GM18870 (cell line): Measurements from ENCODE around the gene HCN1.
"Not testable (repeated sequence)": the region's sequence is repeated elsewhere in the genome, so short reads cannot be mapped to it uniquely, and the experiment has no call there.

Source experiments
- ATAC-seq: cut with Tn5 transposase; IDR thresholded peaks from one replicate; pipeline ENCODE4 v1.9.1; 2021; ENCODE audit warnings: moderate library complexity; ENCODE audit not compliant: unreplicated experiment

The HCN1 gene

DNA sequence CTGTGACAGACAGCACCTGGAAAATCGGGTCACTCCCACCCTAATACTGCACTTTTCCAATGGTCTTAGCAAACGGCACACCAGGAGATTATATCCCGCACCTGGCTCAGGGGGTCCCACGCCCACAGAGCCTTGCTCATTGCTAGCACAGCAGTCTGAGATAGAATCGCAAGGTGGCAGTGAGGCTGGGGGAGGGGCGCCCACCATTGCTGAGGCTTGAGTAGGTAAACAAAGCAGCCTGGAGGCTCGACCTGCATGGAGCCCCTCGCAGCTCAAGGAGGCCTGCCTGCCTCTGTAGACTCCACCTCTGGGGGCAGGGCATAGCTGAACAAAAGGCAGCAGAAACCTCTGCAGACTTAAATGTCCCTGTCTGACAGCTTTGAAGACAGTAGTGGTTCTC, 383.6 kb downstream of the HCN1 start:
- ATAC-seq: not testable (repeated sequence)

GRCh38 chr5:45295231-45295630, 400.9 kb downstream of the HCN1 start:
- ATAC-seq: no peak

DNA sequence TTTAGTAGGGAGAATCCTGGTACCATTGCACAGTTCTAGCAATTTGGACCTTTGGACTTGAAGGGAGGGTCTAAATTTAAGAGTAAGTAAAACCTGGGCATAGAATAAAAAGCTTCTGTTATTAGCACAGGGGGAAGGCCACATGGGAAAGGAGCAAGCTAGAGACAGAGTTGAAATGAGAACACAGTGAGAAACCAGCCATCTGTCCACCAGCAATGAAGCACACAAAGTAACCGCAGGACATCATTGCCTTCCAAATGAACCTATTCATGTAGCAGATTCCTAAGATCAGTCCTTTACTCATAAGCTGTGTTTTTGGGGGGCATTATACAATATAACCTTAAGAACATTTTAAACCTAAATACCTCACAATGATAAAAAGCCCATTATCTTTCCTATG, 407.4 kb downstream of the HCN1 start:
- no peak for ATAC-seq

DNA sequence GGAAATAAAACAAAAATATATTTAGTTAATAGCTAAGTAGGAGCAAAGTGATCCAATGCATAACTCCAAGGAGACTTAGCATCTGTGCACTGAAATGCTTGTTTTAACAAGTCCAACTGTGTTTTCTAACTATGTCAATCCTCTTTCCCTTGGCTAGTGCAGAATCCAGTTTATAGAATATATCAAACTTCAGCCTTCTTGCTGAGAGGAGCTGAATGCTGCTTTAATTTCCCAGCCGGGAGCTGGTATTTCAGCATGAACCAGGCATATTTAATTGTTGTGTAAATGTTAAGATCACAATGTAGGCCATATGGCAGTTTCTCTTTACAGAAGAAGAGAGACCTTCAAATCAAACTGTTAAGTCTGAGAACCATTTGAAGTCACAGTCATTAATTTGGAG, 411.7 kb downstream of the HCN1 start:
- no peak for ATAC-seq

GRCh38 chr5:45281081-45281480, 415.1 kb downstream of the HCN1 start:
- ATAC-seq: no peak

DNA sequence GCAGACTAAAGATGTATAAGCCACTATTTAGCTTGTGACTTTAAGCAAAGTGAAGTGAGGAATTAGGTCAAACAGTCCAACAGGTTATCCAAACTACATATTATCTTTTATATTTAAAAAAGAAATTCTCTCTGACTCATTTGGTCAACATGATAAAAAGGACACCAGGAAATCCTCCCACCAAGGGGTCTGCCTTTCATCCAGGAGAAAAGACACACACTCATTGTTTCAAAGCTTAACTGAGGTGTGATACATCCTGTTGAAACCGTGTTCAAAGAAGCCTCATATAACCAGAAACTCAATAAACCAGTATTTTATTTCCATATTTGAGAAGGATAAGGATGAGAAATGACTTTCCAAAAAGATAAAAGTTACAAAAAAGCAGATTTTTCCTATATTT, 417.1 kb downstream of the HCN1 start:
- ATAC-seq: no peak

DNA sequence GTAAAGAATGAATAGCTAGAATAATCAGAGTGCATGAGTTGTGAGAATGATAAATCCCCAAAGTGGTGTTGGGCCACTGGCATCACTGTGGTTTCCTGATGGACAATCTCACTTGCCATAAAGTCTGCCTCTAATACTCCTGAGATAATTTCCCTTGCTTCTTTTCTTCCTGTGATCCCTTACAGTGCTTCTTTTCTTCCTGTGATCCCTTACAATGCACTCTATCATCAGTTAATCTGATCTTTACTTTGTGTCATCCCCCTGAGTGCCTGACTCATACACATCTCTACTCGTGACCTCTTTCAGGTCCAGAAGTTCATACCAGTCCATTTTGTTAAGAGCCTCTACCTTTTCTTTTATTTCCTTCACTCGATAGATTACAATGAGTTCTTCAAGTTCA, 418.3 kb downstream of the HCN1 start:
- no peak for ATAC-seq

- ATAC-seq: no peak
Measured at GRCh38 chr5:45274241-45274640, 421.9 kb downstream of the HCN1 start.

DNA sequence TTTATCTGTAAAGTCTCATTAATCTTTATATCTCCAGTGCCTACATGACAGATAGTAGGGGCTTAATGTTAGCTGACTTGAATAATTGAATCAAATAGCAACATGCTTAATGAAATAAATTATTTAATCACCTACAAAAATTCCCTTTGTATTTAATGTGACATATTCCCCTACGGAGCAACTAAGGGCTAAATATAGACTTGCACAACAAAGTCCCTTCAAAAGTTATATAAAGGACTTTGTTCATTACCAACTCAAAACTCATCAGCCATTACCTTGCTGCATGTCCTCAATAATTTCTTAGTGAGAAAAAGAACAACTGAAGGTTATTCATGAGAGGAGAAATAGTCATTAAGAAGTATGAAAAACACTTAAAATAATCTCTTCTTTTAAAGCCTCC, 424.6 kb downstream of the HCN1 start:
- no peak for ATAC-seq

DNA sequence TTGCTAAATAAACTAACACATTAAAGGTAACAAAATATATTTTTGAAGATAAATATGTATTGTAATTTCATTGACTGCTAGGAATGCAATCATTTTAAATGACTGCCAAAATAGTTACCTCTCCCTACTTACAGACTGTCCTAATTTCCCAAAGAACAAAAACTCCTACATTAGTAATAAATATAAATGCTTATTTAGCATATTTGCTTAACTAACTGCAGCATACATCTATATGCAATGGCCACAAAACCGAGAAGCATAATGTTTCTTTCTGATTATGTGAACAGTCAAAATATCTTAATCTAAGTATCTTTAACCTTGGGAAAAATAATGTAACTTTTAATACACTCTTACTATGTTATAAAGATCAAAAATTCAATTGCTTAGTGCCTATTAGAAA, 431.7 kb downstream of the HCN1 start:
- no peak for ATAC-seq

- no peak for ATAC-seq
Measured at GRCh38 chr5:45262061-45262590, 434.1 kb downstream of the HCN1 start.

DNA sequence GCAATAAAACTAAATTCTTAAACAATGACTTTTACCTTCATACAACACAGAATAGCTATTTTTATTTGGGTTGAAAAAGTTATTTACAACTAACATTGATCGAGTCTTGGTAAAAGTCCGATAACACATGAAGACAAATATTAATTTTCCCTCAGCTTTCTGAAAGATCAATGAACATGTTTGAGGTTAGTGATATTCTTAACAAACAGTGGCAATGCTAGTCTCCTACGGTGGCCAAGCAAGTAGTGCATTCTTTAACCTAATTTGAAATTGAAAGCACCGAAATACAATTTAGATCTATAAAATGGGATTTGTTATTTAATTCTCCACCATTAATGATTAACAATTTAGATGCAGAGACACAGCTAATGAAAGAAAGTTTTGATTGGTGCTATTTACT, 435.1 kb downstream of the HCN1 start:
- no peak for ATAC-seq

DNA sequence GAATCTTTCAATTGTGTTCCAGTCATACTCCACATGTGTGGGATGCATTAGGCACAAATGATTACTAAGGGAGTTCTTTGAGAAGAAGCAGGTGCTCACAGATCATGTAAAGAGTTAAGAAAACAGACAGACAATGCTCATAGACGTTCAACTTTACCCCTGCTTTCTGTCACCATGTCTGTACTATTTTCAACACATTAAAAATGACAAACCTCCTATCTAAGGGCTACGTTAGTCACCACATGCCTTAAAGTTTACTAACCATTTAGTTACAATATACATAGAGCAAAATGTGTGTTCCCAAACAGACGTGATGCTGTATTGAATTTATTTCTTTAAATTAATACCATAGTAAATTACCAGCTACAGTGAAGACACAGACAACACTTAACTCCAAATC, 435.9 kb downstream of the HCN1 start:
- no peak for ATAC-seq

DNA sequence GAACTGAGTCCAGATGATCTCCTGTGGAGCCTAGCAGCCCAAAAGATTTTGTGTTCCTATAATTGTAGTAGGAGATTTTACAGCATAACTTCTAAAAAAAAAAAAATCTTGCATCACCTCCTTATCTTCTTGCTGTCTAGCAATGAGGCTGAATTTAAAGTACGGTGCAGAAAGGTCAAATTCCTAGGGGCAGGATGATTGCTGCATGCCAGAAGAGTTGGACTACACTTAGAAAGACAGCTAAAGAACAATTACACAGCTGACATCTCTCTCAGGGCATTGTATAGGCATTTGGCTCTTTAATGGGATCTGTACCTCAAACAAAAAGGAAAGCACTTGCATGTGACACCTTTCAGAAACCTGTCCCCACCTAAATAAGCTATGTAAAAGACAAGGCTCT, 443.2 kb downstream of the HCN1 start:
- ATAC-seq: no peak

- ATAC-seq: no peak
Measured at GRCh38 chr5:45252541-45252940, 443.6 kb downstream of the HCN1 start.

DNA sequence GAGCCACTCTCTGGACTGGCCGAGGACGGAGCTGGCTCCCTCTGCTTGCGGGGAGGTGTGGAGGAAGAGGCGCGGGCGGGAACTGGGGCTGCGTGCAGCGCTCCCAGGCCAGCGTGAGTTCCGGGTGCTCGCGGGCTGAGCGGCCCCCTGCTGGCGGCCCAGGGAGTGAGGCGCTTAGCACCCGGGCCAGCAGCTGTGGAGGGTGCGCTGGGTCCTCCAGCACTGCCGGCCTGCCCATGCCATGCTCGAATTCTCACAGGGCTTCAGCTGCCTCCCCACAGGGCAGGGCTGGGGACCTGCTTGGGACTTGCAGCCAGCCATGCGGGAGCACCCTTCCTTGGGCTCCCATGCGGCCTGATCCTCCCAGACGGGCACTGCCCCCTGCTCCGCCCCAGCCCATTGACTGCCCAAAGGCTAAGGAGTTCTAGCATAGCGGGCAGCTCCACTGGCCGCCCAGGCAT, 470.6 kb downstream of the HCN1 start:
- no peak for ATAC-seq

- no peak for ATAC-seq
Measured at GRCh38 chr5:45205403-45205961, 490.7 kb downstream of the HCN1 start.
